GM18858 (cell line): Measurements from ENCODE around the gene WNT6.

Experiments
- ATAC-seq: cut with Tn5 transposase; IDR thresholded peaks from one replicate; pipeline ENCODE4 v1.9.1; 2021; ENCODE audit not compliant: unreplicated experiment

Gene WNT6

GRCh38 chr2:218859556-218859987 is at the start of gene WNT6:
Gene WNT6, plus strand, starts transcription at chr2:218859805. Its CDS starts 233 bp downstream, at chr2:218860038.
- no peak for ATAC-seq

- ATAC-seq = no peak
Observed at GRCh38 chr2:218810256-218810655, 49.3 kb upstream of the WNT6 start.

GRCh38 chr2:218811382-218811781 is 48.2 kb upstream of the WNT6 start:
- ATAC-seq = no peak

- ATAC-seq = no peak
Observed at GRCh38 chr2:218812096-218812815, 47.3 kb upstream of the WNT6 start.

- ATAC-seq = no peak
Observed at GRCh38 chr2:218812861-218813260, 46.7 kb upstream of the WNT6 start.

- ATAC-seq = no peak
Observed at GRCh38 chr2:218813771-218814460, 45.7 kb upstream of the WNT6 start.

GRCh38 chr2:218814540-218815243 is 44.9 kb upstream of the WNT6 start:
- ATAC-seq = no peak

GRCh38 chr2:218815244-218815637 is 44.4 kb upstream of the WNT6 start:
- no peak for ATAC-seq

GRCh38 chr2:218815649-218816048 is 44.0 kb upstream of the WNT6 start:
- ATAC-seq = no peak

- no peak for ATAC-seq
Observed at GRCh38 chr2:218816561-218817011, 43.0 kb upstream of the WNT6 start.

- no peak for ATAC-seq
Observed at GRCh38 chr2:218819093-218819492, 40.5 kb upstream of the WNT6 start.

- ATAC-seq = no peak
Observed at GRCh38 chr2:218820746-218821369, 38.7 kb upstream of the WNT6 start.

GRCh38 chr2:218821605-218822211 is 37.9 kb upstream of the WNT6 start:
- ATAC-seq = no peak

GRCh38 chr2:218822622-218823021 is 37.0 kb upstream of the WNT6 start:
- ATAC-seq = no peak

GRCh38 chr2:218823196-218823855 is 36.3 kb upstream of the WNT6 start:
- ATAC-seq = no peak

GRCh38 chr2:218824004-218824403 is 35.6 kb upstream of the WNT6 start:
- no peak for ATAC-seq

- ATAC-seq = no peak
Observed at GRCh38 chr2:218826791-218827190, 32.8 kb upstream of the WNT6 start.

GRCh38 chr2:218827701-218828476 is 31.7 kb upstream of the WNT6 start:
- no peak for ATAC-seq

- ATAC-seq = no peak
Observed at GRCh38 chr2:218828477-218828778, 31.2 kb upstream of the WNT6 start.
